OCI-LY3 (cell line): ENCODE results near the gene HSD17B13.
A peak's percentile ranks its signal among the peaks of the same experiment; 100 is the strongest.

Experiments used
- H2AFZ ChIP-seq: fragments of 200-600, 300-600 bp; shearing (Covaris generic); 2 replicates; pipeline ENCODE4 v1.6.0; 2014; ENCODE audit warnings: antibody characterized with exemption, low read depth, low read length
- H3K27ac ChIP-seq: fragments of 200-600, 300-600 bp; sonication (generic); 2 replicates; pipeline ENCODE4 v1.5.1; 2014; ENCODE audit warnings: mild to moderate bottlenecking, low read length, moderate library complexity, mixed read lengths
- H3K27me3 ChIP-seq: fragments of 200-600, 300-600 bp; sonication (generic); 2 replicates; pipeline ENCODE4 v1.6.1; 2014; ENCODE audit warnings: low read depth, low read length, mixed read lengths
- H3K36me3 ChIP-seq: fragments of 200-600, 300-600 bp; sonication (generic); replicated peaks from 2 replicates; pipeline ENCODE3; 2014; ENCODE audit warnings: low read depth, low read length, mixed read lengths
- H3K4me1 ChIP-seq: fragments of 300-600, 200-600 bp; sonication (generic); 2 replicates; pipeline ENCODE4 v1.6.1; 2014; ENCODE audit warnings: low read length, mixed read lengths
- H3K4me2 ChIP-seq: fragments of 200-600, 300-600 bp; sonication (generic); 2 replicates; pipeline ENCODE4 v1.6.1; 2014; ENCODE audit warnings: low read length, mixed read lengths
- H3K4me3 ChIP-seq: fragments of 300-600, 200-600 bp; sonication (generic); 2 replicates; pipeline ENCODE4 v1.5.1; 2014; ENCODE audit warnings: antibody characterized with exemption, mild to moderate bottlenecking, low read length, moderate library complexity
- H3K79me2 ChIP-seq: fragments of 300-600, 200-600 bp; shearing (Covaris generic); 2 replicates; pipeline ENCODE4 v1.6.1; 2014; ENCODE audit warnings: mild to moderate bottlenecking, low read length, mixed read lengths
- H3K9ac ChIP-seq: fragments of 300-600, 200-600 bp; shearing (Covaris generic); 2 replicates; pipeline ENCODE4 v1.6.0; 2014; ENCODE audit warnings: mild to moderate bottlenecking, low read length, moderate library complexity
- H3K9me3 ChIP-seq: fragments of 200-600, 300-600 bp; shearing (Covaris generic); 2 replicates; pipeline ENCODE4 v1.6.1; 2014; ENCODE audit warnings: low read length, mixed read lengths; ENCODE audit not compliant: insufficient read depth
- H4K20me1 ChIP-seq: fragments of 200-600, 300-600 bp; sonication (generic); 2 replicates; pipeline ENCODE4 v1.6.1; 2016; ENCODE audit warnings: low read length, mixed read lengths; ENCODE audit not compliant: insufficient read depth
- CTCF ChIP-seq: fragments of 200-600, 300-600 bp; sonication (generic); IDR thresholded peaks from 2 replicates; pipeline ENCODE4 v1.5.1; 2014; ENCODE audit warnings: antibody characterized with exemption, low read length, low read depth
- EZH2phosphoT487 ChIP-seq: fragments of 200-600 bp; shearing (Covaris generic); IDR thresholded peaks from 2 replicates; pipeline ENCODE4 v1.6.1; 2018; ENCODE audit warnings: antibody characterized with exemption, mixed run types, low read depth

Gene HSD17B13

GRCh38 chr4:87275311-87275710 lies 47.4 kb downstream of the HSD17B13 start:
- TF ChIP-seq CTCF: no peak
- no peak for TF ChIP-seq EZH2phosphoT487
- no peak overlapping the region for H3K9ac ChIP-seq
- no peak overlapping the region for H3K4me3 ChIP-seq

GRCh38 chr4:87274803-87275202 lies 47.9 kb downstream of the HSD17B13 start:
- H3K9ac ChIP-seq: no peak overlapping the region
- no peaks in the 10 kb centered on the region for H3K36me3 ChIP-seq
- H3K9me3 ChIP-seq: no peaks in the 10 kb centered on the region
- no peaks in the 10 kb centered on the region for H3K79me2 ChIP-seq
- H4K20me1 ChIP-seq: no peaks in the 10 kb centered on the region
- H3K4me1 ChIP-seq: peaks cover 10% of the 10 kb centered on the region
- no peaks in the 10 kb centered on the region for H3K27me3 ChIP-seq
- no peak overlapping the region for H3K27ac ChIP-seq
- TF ChIP-seq EZH2phosphoT487: no peak
- TF ChIP-seq CTCF: no peak
- no peak overlapping the region for H2AFZ ChIP-seq
- peak overlapping the region; percentile 6; the same call in 1 of the 2 replicates for H3K4me2 ChIP-seq
- no peak overlapping the region for H3K4me3 ChIP-seq

More at GRCh38 chr4:87275311-87275710, 47.4 kb downstream of the HSD17B13 start:
- no peaks in the 10 kb centered on the region for H4K20me1 ChIP-seq
- H3K9me3 ChIP-seq: no peaks in the 10 kb centered on the region
- H3K27me3 ChIP-seq: no peaks in the 10 kb centered on the region
- H3K27ac ChIP-seq: no peak overlapping the region
- H3K36me3 ChIP-seq: no peaks in the 10 kb centered on the region
- no peaks in the 10 kb centered on the region for H3K79me2 ChIP-seq
- H3K4me2 ChIP-seq: no peak overlapping the region
- H2AFZ ChIP-seq: no peak overlapping the region
- peaks cover 10% of the 10 kb centered on the region for H3K4me1 ChIP-seq

- H3K4me2 ChIP-seq: no peak overlapping the region
Measured at GRCh38 chr4:87274327-87274726, 48.4 kb downstream of the HSD17B13 start.

GRCh38 chr4:87270825-87271224 lies 51.9 kb downstream of the HSD17B13 start:
- Histone ChIP-seq H3K27ac (no peak overlapping the region), H3K9me3 (no peaks in the 10 kb centered on the region), H3K4me1 (peaks cover 25% of the 10 kb centered on the region), H3K79me2 (no peaks in the 10 kb centered on the region), H3K27me3 (no peaks in the 10 kb centered on the region), H3K4me3 (no peak overlapping the region), H2AFZ (no peak overlapping the region), H4K20me1 (no peaks in the 10 kb centered on the region), H3K4me2 (no peak overlapping the region), H3K36me3 (no peaks in the 10 kb centered on the region), H3K9ac (no peak overlapping the region)
- TF ChIP-seq EZH2phosphoT487 (no peak), CTCF (no peak)

More at GRCh38 chr4:87274327-87274726, 48.4 kb downstream of the HSD17B13 start:
- Histone ChIP-seq H3K36me3 (no peaks in the 10 kb centered on the region), H3K9ac (no peak overlapping the region), H3K4me1 (peaks cover 10% of the 10 kb centered on the region), H3K4me3 (no peak overlapping the region), H4K20me1 (no peaks in the 10 kb centered on the region), H3K9me3 (no peaks in the 10 kb centered on the region), H3K27me3 (no peaks in the 10 kb centered on the region), H2AFZ (no peak overlapping the region), H3K27ac (no peak overlapping the region), H3K79me2 (no peaks in the 10 kb centered on the region)
- TF ChIP-seq EZH2phosphoT487: no peak
- TF ChIP-seq CTCF: no peak
